ENCODE data around the gene GPLD1.
"Not testable (repeated sequence)": the region's sequence is repeated elsewhere in the genome, so short reads cannot be mapped to it uniquely, and the experiment has no call there.

The GPLD1 gene, protein sequence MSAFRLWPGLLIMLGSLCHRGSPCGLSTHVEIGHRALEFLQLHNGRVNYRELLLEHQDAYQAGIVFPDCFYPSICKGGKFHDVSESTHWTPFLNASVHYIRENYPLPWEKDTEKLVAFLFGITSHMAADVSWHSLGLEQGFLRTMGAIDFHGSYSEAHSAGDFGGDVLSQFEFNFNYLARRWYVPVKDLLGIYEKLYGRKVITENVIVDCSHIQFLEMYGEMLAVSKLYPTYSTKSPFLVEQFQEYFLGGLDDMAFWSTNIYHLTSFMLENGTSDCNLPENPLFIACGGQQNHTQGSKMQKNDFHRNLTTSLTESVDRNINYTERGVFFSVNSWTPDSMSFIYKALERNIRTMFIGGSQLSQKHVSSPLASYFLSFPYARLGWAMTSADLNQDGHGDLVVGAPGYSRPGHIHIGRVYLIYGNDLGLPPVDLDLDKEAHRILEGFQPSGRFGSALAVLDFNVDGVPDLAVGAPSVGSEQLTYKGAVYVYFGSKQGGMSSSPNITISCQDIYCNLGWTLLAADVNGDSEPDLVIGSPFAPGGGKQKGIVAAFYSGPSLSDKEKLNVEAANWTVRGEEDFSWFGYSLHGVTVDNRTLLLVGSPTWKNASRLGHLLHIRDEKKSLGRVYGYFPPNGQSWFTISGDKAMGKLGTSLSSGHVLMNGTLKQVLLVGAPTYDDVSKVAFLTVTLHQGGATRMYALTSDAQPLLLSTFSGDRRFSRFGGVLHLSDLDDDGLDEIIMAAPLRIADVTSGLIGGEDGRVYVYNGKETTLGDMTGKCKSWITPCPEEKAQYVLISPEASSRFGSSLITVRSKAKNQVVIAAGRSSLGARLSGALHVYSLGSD

DNA sequence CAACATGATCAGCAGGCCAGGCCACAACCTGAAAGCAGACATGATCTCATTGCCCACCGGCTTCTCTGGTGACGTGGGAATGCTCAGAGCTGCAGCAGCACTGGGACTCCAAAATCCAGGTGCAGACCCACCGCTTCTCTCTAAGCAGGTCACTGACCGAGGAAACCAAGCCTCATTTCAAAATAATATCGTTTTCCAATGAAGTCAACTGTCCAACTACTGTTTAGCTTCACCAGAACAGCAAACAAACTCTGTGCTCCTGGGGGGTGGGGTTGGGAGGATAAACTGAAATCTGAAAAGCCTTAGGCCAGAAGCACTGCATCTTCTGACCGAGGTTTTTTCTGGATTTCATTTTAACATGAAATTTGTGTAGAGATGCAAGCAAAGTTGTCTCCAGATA is at the start of gene GPLD1:
TSS of gene GPLD1 (minus strand) at position 109 of the 400 bp plus-strand sequence. CDS start at position 42, 67 bp downstream.
- DNase-seq (ENCODE audit: extremely low read depth in 1 of 2, low read depth in 1 of 2): no peak

DNA sequence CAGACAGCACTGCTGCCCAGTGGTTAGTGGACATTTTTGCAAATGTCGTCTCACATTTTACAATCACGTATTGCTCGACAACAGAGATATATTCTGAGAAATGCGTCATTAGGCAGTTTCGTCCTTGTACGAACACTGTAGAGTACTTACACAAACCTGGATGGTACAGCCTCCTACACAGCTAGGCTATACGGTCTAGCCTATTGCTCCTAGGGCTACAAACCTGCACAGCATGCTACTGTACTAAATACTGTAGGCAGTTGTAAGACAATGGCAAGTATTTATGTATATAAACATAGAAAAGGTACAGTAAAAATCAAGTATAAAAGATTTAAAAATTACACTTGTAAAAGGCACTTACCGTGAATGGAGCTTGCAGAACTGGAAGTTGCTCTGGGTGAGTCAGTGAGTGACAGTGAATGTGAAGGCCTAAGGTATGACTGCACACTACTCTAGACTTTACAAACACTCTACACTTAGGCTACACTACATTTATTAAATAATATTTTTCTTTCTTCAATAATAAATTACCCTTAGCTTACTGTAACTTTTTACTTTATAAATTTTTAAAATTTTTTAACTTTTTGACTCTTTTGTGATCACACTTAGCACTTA is 48.5 kb upstream of the GPLD1 start:
- DNase-seq (ENCODE audit: extremely low read depth in 1 of 2, low read depth in 1 of 2): no peak

DNA sequence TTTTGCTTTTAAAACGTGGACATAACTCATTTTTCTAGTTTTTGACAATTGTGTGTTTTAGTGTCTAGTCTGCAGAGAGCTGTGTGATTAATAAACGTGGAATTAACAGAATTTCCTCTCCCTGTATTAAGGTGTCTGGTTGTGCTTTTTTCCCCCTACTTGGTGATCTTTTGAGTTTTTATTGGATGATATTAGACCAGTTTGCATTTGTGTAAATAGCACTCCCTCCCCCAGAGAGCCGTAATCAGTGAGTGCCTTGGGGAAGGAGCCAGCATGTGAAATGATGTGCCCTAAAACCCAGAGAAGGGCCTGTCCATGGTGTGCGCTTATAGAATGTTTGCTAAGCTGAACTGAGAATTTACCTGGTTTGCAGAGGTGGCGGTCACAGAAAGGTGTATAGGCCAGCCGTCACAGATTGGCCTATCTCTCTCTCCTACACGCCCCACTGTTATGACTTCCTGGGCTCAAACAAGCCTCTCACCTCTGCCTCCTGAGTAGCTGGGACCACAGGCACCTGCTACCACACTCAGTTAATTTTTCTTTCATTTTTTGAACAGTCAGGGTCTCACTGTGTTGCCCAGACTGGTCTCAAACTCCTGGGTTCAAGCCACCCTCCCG is 47.8 kb upstream of the GPLD1 start:
- DNase-seq (ENCODE audit: extremely low read depth in 1 of 2, low read depth in 1 of 2): no peak

DNA sequence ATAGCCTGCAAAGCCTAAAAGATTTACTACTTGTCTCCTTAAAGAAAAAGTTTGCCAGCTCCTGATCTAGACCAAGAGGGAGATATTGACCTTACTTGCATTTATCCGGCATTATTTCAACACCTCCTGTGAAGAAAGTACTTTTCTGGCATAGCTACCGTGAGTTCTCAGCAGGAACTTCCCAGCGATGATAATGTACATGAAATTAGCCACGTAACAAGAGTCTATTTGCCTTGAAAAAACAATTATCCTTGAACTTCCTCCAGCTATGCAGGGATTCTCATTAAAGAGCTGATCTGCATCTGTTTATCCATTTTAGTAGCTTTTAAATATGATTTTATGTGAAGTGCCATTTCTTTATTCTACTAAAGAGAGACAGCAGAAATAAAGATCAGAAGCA is 47.1 kb upstream of the GPLD1 start:
- DNase-seq (ENCODE audit: extremely low read depth in 1 of 2, low read depth in 1 of 2): no peak

DNA sequence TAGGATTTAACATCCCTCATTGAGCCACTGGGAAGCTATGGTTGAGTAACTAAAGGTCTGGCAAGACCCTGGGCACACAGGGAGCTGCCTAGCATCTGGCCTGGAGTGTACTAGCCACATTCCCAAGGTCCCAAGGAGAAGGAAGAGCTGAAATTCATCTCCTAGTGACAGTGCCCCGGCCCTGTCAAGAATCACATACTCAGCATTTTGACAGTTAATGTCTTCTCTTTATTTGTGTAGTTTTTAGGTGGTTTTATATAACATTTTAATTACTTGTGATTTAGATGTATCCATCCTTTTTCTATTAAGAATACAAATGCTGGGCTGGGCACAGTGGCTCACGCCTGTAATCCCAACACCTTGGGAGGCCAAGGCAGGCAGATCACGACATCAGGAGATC is 45.8 kb upstream of the GPLD1 start:
- DNase-seq (ENCODE audit: extremely low read depth in 1 of 2, low read depth in 1 of 2): no peak

DNA sequence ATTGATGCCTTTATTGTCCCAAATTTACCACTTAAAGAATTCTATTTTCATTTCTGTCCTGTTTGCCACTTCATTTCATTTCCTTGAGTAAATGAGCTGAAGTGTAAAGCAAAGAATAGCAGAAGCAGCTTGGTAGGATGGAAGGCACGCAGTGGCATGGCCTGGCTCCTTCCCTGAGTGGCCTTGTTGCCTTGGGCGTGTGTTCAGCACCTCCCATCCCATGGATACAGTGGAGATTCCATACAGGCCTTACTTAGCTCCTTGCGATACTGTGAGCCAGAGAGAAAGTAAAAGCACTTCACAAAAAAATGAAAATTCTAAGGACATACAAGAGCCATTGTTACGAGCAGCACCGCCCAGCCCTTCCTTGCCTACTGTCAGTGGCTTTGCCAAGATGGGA is 45.0 kb upstream of the GPLD1 start:
- DNase-seq (ENCODE audit: extremely low read depth in 1 of 2, low read depth in 1 of 2): no peak

DNA sequence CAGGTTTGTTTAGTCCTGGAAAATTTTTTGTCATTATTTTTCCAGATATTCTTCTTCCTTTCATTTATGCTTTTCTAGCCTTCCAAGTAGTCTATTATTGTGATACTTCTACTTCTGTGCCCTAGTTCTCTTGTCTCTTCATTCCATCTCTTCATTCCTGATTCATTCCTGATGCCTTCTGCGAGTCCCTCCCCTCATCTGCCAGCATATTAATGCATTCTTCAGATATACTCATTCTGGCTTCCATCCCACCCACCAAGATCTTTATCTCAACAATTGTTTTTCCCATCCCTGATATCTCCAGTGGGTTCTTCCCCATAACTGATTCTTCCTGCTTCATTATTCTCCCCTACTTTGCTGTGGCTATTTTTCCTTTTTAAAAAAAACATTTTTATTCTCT is 40.6 kb upstream of the GPLD1 start:
- DNase-seq (ENCODE audit: extremely low read depth in 1 of 2, low read depth in 1 of 2): no peak

DNA sequence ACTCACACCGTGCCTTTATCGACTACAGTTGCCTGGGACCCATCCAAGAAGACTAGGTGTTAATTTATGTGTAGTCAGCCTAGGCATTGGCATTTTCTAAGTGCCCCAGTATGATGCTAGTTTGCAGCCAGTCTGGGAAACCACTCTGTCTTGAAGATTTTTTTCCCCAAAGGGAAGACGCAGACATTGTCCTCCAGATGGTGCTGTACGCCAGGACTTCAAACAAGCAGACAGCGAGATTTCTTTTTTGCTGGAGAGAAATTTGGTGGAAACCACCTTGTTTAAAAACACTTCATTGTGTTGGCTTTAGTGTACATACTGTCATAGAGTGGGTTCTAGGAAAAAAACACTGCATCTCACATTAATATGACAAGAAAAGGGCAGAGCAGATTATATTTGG is 35.4 kb upstream of the GPLD1 start:
- DNase-seq (ENCODE audit: extremely low read depth in 1 of 2, low read depth in 1 of 2): no peak

DNA sequence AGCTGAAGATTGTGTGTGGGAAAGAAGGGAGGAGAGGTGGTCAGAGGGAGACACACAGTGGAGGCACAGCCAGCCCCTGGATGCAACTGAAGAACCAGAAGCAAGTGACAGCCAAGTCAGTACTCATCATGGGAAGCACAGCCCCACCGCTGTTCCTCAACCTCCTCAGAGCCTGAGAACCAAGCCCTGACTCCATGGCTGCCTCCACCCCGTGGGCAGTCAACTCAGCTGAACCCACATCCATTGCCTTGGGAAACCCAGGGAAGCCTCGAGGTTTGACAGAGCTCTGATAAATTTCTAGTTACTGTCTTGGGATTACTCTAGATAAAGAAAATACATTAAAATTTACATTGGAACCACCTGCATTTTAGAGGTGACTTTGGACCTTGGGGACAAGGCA is 35.0 kb upstream of the GPLD1 start:
- no peak for DNase-seq (ENCODE audit: extremely low read depth in 1 of 2, low read depth in 1 of 2)

DNA sequence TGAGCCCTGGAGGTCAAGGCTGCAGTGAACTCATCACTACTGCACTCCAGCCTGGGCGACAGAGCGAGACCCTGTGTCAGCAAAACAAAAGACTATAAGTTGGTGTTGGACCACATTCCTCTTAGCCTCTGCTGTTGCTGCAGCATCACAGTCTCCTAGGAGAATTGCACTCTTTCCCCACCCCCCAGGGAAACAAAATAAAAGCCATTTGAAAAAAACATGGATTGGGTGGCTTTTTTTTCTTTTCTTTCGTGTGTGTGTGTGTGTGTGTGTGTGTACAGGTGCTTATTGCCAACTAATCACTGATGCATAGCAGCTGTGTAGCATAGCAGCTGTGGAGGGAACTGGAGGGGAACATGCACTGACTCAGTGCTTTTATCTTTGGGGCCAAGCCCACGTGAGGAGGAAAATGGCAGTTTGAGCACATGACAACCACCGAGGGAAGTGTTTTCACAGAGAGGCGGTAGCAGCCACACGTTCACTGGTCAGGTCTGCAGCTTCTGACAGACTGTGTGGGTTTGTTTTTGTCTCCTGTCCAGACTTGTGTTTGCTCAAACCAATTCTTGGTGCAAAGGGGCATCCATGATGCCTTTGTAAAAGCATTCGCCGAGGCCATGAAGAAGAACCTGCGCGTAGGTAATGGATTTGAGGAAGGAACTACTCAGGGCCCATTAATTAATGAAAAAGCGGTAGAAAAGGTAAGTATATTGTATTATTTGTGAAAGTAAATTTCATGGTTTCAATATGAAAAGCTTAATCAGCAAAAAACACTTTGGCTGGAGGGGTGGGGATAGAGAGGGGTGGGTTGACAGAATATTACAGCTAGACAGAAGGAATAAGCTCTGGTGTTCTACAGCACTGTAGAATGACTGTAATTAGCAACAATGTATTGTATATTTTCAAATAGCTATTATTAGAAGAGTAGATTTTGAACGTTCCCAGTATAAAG is 33.1 kb upstream of the GPLD1 start:
- no peak for DNase-seq (ENCODE audit: extremely low read depth in 1 of 2, low read depth in 1 of 2)

DNA sequence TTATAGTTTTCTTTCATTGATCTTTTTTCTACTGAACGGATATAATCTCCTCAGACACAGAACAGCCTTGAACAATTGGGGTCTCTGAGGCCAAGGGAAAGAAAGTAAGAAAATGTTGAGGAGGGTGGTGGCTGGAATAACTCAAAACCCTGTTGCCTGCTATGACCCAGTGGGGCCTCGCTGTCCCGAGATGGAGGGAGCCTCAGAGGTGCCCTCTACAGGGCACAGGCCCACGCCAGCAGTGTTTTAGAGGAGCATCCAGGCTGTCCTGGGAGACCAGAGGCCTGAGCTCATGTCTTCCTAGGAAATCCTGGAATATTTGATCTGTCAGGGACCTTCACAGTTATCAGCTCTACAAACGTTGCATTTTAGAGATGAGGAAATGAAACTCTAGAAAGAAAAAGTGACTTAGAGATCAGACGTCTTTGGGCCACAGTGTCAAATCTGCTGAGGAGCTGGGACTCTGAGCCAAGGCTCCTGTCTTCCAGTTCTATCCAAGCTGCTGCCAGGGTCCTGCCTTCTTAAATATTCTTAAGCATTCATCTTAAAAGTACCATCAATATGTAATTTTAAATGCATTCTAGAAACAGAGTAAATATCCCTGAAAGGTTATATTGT is 31.7 kb upstream of the GPLD1 start:
- no peak for DNase-seq (ENCODE audit: extremely low read depth in 1 of 2, low read depth in 1 of 2)

DNA sequence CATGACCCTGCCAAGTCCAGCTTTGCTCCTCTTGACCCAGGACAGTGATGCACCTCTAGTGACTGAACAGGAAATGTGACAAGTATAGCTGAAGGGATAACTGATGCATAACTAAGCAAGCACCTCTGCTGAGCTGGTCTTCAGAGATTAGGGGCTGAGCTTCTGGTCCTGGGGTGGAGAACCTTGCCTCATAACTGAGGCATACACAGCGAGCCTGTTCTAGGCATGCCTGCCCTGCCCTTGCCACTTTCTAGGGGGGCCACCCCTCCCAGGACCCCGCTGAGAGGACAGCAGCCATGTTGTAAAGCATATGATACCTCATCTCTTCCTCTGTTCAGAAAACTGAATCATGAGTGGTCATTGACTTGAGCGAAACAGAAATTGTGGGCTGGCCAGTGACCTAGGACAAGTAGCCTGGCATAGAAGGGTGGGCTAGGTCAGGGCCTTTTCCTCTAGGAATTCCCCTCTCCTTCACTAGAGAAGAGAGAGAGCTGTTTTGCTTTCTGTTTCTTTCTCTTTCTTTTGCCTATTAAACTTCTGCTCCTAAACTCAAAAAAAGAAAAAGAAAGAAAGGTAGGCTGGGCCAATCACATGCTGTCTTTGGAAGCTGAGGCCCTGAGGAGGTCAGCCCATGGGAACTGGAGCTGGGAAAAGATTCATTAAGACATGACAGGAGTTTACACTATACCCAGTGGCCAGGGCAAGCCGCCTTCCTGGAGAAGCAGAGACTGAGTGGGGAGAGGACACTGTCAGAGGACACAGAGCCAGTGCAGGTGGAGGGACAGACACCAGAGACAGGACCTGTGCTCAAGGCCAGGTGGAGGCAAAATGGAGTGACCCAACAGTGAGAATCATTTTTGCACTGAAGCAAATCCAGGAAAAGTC is 28.5 kb upstream of the GPLD1 start:
- no peak for DNase-seq (ENCODE audit: extremely low read depth in 1 of 2, low read depth in 1 of 2)

DNA sequence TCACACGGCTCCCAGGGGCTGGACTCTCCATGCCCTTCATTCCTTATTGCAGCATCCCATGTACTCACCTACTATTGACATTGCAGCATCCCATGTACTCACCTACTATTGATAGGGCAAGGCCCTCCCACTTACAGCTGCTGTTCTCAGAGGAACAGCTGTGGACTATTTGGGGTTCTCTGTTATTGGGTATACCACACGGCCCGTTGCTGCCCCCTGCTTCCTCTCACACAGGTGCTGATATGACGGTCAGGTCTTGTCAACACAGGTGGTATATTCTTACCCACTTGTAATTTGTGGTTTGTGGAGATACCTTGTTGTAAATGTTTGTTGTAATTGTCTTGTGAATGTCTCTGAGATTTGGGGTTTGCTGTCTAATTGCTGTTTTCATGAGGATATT is 24.2 kb upstream of the GPLD1 start:
- DNase-seq (ENCODE audit: extremely low read depth in 1 of 2, low read depth in 1 of 2): no peak

DNA sequence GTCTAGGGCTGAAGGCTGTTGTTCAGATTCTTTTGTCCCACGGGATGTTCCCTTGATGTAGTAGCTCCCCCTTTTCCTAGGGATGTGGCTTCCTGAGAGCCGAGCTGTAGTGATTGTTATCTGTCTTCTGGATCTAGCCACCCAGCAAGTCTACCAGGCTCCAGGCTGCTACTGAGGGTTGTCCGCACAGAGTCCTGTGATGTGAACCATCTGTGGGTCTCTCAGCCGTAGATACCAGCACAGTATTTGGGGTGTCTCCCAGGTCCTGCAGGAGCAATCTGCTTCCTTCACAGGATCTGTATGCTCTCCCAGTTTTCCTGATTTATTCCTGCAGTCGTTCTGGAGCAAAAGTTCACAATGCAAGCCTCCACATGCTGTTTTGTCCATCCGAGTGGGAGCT is 22.6 kb upstream of the GPLD1 start:
- not testable (repeated sequence) for DNase-seq (ENCODE audit: extremely low read depth in 1 of 2, low read depth in 1 of 2)

DNA sequence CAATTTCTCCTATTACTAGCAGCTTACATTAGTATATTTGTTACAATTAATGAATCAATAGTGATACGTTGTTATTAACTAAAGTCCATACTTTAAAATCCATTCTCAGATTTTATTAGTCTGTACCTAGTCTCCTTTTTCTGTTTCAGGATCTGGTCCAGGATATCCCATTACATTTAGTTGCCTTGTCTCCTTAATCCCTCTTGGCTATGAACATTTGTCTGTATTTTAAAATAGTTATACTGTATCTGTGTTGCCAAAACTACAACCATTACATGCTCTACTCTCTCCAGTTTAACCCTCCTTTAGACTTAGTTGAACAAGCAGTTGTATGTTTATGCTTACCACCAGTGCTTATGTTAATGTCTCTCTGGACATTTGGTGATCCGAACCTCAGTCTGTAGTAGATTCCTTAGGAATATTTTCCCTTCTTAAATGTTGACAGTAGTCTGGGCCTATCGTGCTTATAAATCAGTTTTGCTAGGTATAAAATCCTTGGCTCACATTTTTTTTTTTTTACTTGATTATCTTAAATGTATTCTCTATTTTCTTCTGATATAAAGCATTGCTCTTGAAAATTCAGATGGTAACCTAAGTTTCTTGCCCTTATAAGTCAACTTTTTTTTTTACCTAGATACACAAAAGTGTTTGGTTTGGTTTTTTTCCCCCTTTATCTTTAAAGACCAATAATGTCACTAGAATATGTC is 17.6 kb upstream of the GPLD1 start:
- no peak for DNase-seq (ENCODE audit: extremely low read depth in 1 of 2, low read depth in 1 of 2)

DNA sequence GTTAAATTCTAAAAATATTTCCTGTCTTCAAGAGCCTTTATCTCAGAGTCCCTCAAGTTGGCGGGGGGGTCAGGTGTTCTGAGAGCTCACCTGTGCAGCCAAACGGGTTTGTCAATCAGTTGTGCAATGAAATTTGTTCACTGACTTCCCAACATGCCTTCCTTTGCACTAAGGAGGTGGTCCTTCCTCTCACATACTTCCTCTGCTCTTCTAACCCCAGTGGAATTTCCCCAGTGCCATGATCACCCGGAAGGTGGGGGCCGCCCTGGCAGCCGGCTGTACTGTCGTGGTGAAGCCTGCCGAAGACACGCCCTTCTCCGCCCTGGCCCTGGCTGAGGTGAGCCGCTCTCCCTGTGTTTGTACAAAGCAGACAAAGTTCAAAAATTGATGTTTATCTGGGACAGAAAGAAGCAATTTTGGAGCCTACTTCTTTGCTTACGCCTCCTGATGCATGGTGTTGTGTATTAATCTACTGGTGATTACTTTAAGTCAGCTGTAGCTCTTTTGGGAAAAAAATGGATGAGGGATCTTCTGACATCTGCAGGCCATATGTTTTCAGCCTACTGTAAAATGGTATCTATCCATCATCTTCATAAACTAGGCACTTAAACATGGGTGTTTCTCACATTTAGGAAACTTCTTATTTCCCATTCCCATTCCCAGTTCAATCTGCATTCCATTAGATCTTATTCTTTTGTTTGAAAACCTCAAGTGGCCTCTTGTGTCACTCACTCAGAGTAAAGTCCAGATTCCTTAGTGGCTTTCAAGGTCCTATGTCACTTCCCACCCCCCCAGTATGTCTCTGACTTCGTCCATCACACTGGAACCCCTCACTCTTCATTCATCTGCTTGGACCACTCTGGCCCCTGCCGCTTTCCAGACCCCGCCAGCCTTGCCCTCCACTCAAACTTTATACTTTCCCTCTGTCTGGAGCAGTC is 15.5 kb upstream of the GPLD1 start:
- DNase-seq (ENCODE audit: extremely low read depth in 1 of 2, low read depth in 1 of 2): no peak

DNA sequence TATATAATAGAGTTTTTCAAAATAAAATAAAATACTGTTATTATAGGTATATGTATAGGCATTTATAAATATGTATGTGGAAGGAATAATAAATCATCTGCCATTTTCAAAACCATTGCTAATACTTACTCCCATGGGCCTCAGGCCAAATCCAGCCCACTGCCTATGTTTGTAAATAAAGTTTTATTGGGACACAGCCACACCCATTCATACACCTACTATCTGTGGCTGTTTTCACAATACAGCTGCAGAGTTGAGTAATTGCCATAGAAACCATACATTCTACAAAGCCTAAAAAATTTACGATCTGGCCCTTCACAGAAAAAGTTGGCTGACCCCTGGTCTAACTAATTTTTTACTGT is 14.9 kb upstream of the GPLD1 start:
- no peak for DNase-seq (ENCODE audit: extremely low read depth in 1 of 2, low read depth in 1 of 2)

Data from activated CD8-positive, alpha-beta memory T cell treated with anti-CD3 and anti-CD28 coated beads for 1 hour (primary cell).